HCT116 (cell line): ENCODE data around the gene PKDCC. TPM values are rescaled to one million over a fixed set of nuclear protein-coding genes. Genes with fewer than 3 reads are reported as not detected.

ENCODE experiments used
- ATAC-seq: fragments of 200-7000 bp; cut with Tn5 transposase; 2 replicates; pipeline ENCODE4 v1.9.1; 2020; ENCODE audit warnings: mild to moderate bottlenecking, moderate library complexity
- BruUV-seq: library from RNA; stranded (reverse); fragments of 400-500 nt; replicated peaks from 2 replicates; lab custom pipeline; 2021; lab: Mats Ljungman, UMichigan
- CTCF ChIA-PET: fragments of 300-600 bp; sonication (Branson Sonifier 250); formaldehyde crosslinking; loops from one replicate; lab custom pipeline; 2021; ENCODE audit warnings: antibody characterized with exemption; lab: Charles Lee
- POLR2A ChIA-PET: fragments of 300-600, 350-600 bp; sonication (Branson Sonifier 250); formaldehyde crosslinking; loops from one replicate; lab custom pipeline; 2021; ENCODE audit warnings: antibody characterized with exemption; lab: Charles Lee
- RAD21 ChIA-PET, 2 experiments: fragments of 300-600 bp; sonication (Branson Sonifier 250); formaldehyde crosslinking; loops; one replicate each; lab custom pipeline; 2023; ENCODE audit warnings: low total read pairs in 2 of 2; ENCODE audit not compliant: uncharacterized antibody in 2 of 2, unreplicated experiment in 2 of 2, low non-redundant PET in 1 of 2; lab: Charles Lee
- DNase-seq: peaks from one replicate; pipeline ENCODE4 v3.0.0-alpha.2; 2010; ENCODE audit warnings: low read depth, low spot score
- H2AFZ ChIP-seq: fragments of 200-600 bp; shearing (Covaris generic), sonication (generic); 2 replicates; pipeline ENCODE4 v1.6.1; 2017; ENCODE audit warnings: low read depth, mixed run types, mixed read lengths, antibody characterized with exemption, low read length; ENCODE audit not compliant: poor library complexity, severe bottlenecking
- H3K27ac ChIP-seq: 2 replicates; pipeline ENCODE4 v1.5.1; 2012; ENCODE audit warnings: low read depth, low read length
- H3K27me3 ChIP-seq: fragments of 200-600 bp; sonication (generic); 2 replicates; pipeline ENCODE4 v1.6.1; 2016; ENCODE audit warnings: mixed run types, low read length, mixed read lengths; ENCODE audit not compliant: insufficient read depth
- H3K36me3 ChIP-seq, 2 experiments: fragments of 200-500 bp in 1 of 2; fragments of 200-600 bp in 1 of 2; sonication (Bioruptor generic) in 1 of 2; sonication (generic) in 1 of 2; 2 replicates each; pipeline versions ENCODE4 v1.5.1 to v1.6.1; 2014 to 2016; ENCODE audit warnings: low read length in 2 of 2, inconsistent platforms in 1 of 2, mixed read lengths in 1 of 2, mixed run types in 1 of 2; ENCODE audit not compliant: insufficient read depth in 2 of 2, control insufficient read depth in 1 of 2
- H3K4me1 ChIP-seq, 2 experiments: fragments of 200-600 bp in 1 of 2; sonication (generic) in 1 of 2; 2 replicates each; pipeline versions ENCODE4 v1.5.1 to v1.6.1; 2012 to 2017; ENCODE audit warnings: low read length in 2 of 2, inconsistent platforms in 1 of 2, mild to moderate bottlenecking in 1 of 2, mixed read lengths in 1 of 2, mixed run types in 1 of 2, moderate library complexity in 1 of 2; ENCODE audit not compliant: insufficient read depth in 2 of 2, control insufficient read depth in 1 of 2
- H3K4me2 ChIP-seq: fragments of 200-600 bp; sonication (generic); 2 replicates; pipeline ENCODE4 v1.6.1; 2017; ENCODE audit warnings: mixed run types, low read length, mixed read lengths
- H3K4me3 ChIP-seq, 2 experiments: fragments of 200-600 bp in 1 of 2; sonication (generic) in 1 of 2; replicated peaks in 1 of 2; 2 replicates each; pipeline ENCODE4 v1.5.1; 2011 to 2016; ENCODE audit warnings: low read length in 2 of 2, control low read depth in 1 of 2, low read depth in 1 of 2, mild to moderate bottlenecking in 1 of 2, mixed read lengths in 1 of 2, mixed run types in 1 of 2
- H3K79me2 ChIP-seq: fragments of 200-600 bp; sonication (generic); 2 replicates; pipeline ENCODE4 v1.6.1; 2017; ENCODE audit warnings: mild to moderate bottlenecking, mixed run types, low read length, moderate library complexity, mixed read lengths; ENCODE audit not compliant: insufficient read depth
- H3K9ac ChIP-seq: fragments of 200-600 bp; sonication (generic); 2 replicates; pipeline ENCODE4 v1.6.1; 2016; ENCODE audit warnings: low read length, mixed read lengths
- H3K9me2 ChIP-seq: fragments of 200-600 bp; sonication (generic), shearing (Covaris generic); 2 replicates; pipeline ENCODE4 v1.6.1; 2017; ENCODE audit warnings: mixed run types, mild to moderate bottlenecking, moderate library complexity; ENCODE audit not compliant: insufficient read depth
- H3K9me3 ChIP-seq, 2 experiments: fragments of 200-500 bp in 1 of 2; fragments of 200-600 bp in 1 of 2; sonication (Bioruptor generic) in 1 of 2; sonication (generic) in 1 of 2; 2 replicates each; pipeline ENCODE4 v1.6.1; 2014 to 2017; ENCODE audit warnings: low read length in 2 of 2, mixed read lengths in 2 of 2, inconsistent platforms in 1 of 2, low read depth in 1 of 2, mild to moderate bottlenecking in 1 of 2, mixed run types in 1 of 2, moderate library complexity in 1 of 2; ENCODE audit not compliant: control insufficient read depth in 1 of 2, insufficient read depth in 1 of 2
- H4K20me1 ChIP-seq: fragments of 200-600 bp; sonication (generic), shearing (Covaris generic); 2 replicates; pipeline ENCODE4 v1.6.1; 2017; ENCODE audit warnings: mixed run types, mild to moderate bottlenecking, moderate library complexity; ENCODE audit not compliant: insufficient read depth
- ATF3 ChIP-seq: IDR thresholded peaks from 2 replicates; pipeline ENCODE4 v1.6.1; 2012
- CBX3 ChIP-seq: IDR thresholded peaks from 2 replicates; pipeline ENCODE4 v1.6.1; 2012; ENCODE audit warnings: low read depth
- CEBPB ChIP-seq: IDR thresholded peaks from 2 replicates; pipeline ENCODE4 v1.6.1; 2012; ENCODE audit warnings: low read depth
- EGR1 ChIP-seq: IDR thresholded peaks from 2 replicates; pipeline ENCODE4 v1.6.1; 2012; ENCODE audit warnings: low read depth
- ELF1 ChIP-seq: IDR thresholded peaks from 2 replicates; pipeline ENCODE4 v1.6.1; 2012; ENCODE audit warnings: low read depth, borderline replicate concordance
- EZH2 ChIP-seq: fragments of 200-600 bp; sonication (generic); IDR thresholded peaks from 2 replicates; pipeline ENCODE4 v1.6.1; 2017; ENCODE audit warnings: antibody characterized with exemption, mixed run types
- FOSL1 ChIP-seq: IDR thresholded peaks from 2 replicates; pipeline ENCODE4 v1.6.1; 2012; ENCODE audit warnings: low read depth
- JUND ChIP-seq: IDR thresholded peaks from 2 replicates; pipeline ENCODE4 v1.6.1; 2012
- MAX ChIP-seq: IDR thresholded peaks from 2 replicates; pipeline ENCODE4 v1.6.1; 2012
- POLR2AphosphoS5 ChIP-seq: IDR thresholded peaks from 2 replicates; pipeline ENCODE4 v1.6.1; 2011; ENCODE audit warnings: mild to moderate bottlenecking, low read depth, low read length, moderate library complexity
- REST ChIP-seq: IDR thresholded peaks from 2 replicates; pipeline ENCODE4 v1.6.1; 2012; ENCODE audit warnings: low read depth
- SIN3A ChIP-seq: IDR thresholded peaks from 2 replicates; pipeline ENCODE4 v1.6.1; 2012; ENCODE audit warnings: low read depth
- SP1 ChIP-seq: IDR thresholded peaks from 2 replicates; pipeline ENCODE4 v1.6.1; 2012; ENCODE audit warnings: low read depth
- SRF ChIP-seq: IDR thresholded peaks from 2 replicates; pipeline ENCODE4 v1.6.1; 2012; ENCODE audit warnings: low read depth
- YY1 ChIP-seq: IDR thresholded peaks from 2 replicates; pipeline ENCODE4 v1.6.1; 2011; ENCODE audit warnings: low read length, low read depth, moderate library complexity, mild to moderate bottlenecking; ENCODE audit not compliant: insufficient replicate concordance; ENCODE audit errors: extremely low read depth
- ZNF274 ChIP-seq: fragments of 200-500 bp; sonication (Bioruptor generic); IDR thresholded peaks from 2 replicates; pipeline ENCODE4 v1.6.1; 2014; ENCODE audit warnings: mild to moderate bottlenecking, low read depth, low read length, inconsistent platforms
- intact Hi-C: fragments of 100-400 bp; cut with micrococcal nuclease; formaldehyde crosslinking; loops from 2 replicates; pipeline ENCODE4 v1.10.0; 2022
- total RNA-seq: library from RNA; stranded (reverse); gene quantifications from one replicate; pipeline ENCODE4 v1.2.1, GENCODE V29; 2021; ENCODE audit not compliant: unreplicated experiment

The PKDCC gene
- total RNA-seq, 1 experiment from 2014 or later: 0.84 TPM

GRCh38 chr2:42092084-42092996 lies 44.5 kb downstream of the PKDCC start:
- no peak overlapping the region for H3K4me3 ChIP-seq
- ATAC-seq: no peak
- ChIA-PET CTCF (interaction anchor here (3.5 to 10.8 kb wide), 2 partner anchors 222 to 237 kb away, joined by 11 to 158 read pairs; no protein-coding TSS in a partner anchor), RAD21 (no interaction called here), POLR2A (no interaction called here)
- no peaks in the 10 kb centered on the region for H4K20me1 ChIP-seq
- H3K4me2 ChIP-seq: no peak overlapping the region
- H3K36me3 ChIP-seq: no peaks in the 10 kb centered on the region
- no peaks in the 10 kb centered on the region for H3K9me3 ChIP-seq
- no peaks in the 10 kb centered on the region for H3K79me2 ChIP-seq
- intact Hi-C loops: no loop called here
- DNase-seq: no peak
- H3K9ac ChIP-seq: no peak overlapping the region
- TF ChIP-seq SRF (no peak), EZH2 (no peak), CEBPB (no peak), ATF3 (no peak), MAX (no peak), CBX3 (no peak), ELF1 (no peak), JUND (no peak), FOSL1 (no peak), ZNF274 (no peak), YY1 (no peak), EGR1 (no peak), SIN3A (no peak), SP1 (no peak), POLR2AphosphoS5 (no peak), REST (no peak)
- H3K9me2 ChIP-seq: no peaks in the 10 kb centered on the region
- no peak overlapping the region for H2AFZ ChIP-seq
- H3K27ac ChIP-seq: no peak overlapping the region
- H3K4me1 ChIP-seq: no peaks in the 10 kb centered on the region
- peaks cover 19% of the 10 kb centered on the region; the same call in 1 of the 2 replicates for H3K27me3 ChIP-seq
- no TSS peak for BruUV-seq
